ENCODE data around the gene CUL3.

CUL3 gene

GRCh38 chr2:224580248-224580647, 4.9 kb downstream of the CUL3 start:
- no peak for DNase-seq (ENCODE audit: low read depth)

- DNase-seq (ENCODE audit: low read depth): peak; percentile 33
Observed at GRCh38 chr2:224579411-224579810, 5.8 kb downstream of the CUL3 start.

- no peak for DNase-seq (ENCODE audit: low read depth)
Observed at GRCh38 chr2:224577541-224577940, 7.6 kb downstream of the CUL3 start.

GRCh38 chr2:224576088-224576715, 9.0 kb downstream of the CUL3 start:
- DNase-seq (ENCODE audit: low read depth): no peak

GRCh38 chr2:224574423-224575084, 10.6 kb downstream of the CUL3 start:
- DNase-seq (ENCODE audit: low read depth): no peak

GRCh38 chr2:224573724-224574123, 11.4 kb downstream of the CUL3 start:
- no peak for DNase-seq (ENCODE audit: low read depth)

GRCh38 chr2:224572338-224572737, 12.8 kb downstream of the CUL3 start:
- DNase-seq (ENCODE audit: low read depth): no peak

- peak; percentile 43 for DNase-seq (ENCODE audit: low read depth)
Observed at GRCh38 chr2:224570328-224570993, 14.7 kb downstream of the CUL3 start.

- DNase-seq (ENCODE audit: low read depth): peak; percentile 53
Observed at GRCh38 chr2:224569654-224570053, 15.5 kb downstream of the CUL3 start.

GRCh38 chr2:224565452-224566035, 19.6 kb downstream of the CUL3 start:
- peak; percentile 82 for DNase-seq (ENCODE audit: low read depth)

GRCh38 chr2:224563537-224563936, 21.6 kb downstream of the CUL3 start:
- DNase-seq (ENCODE audit: low read depth): peak; percentile 36

GRCh38 chr2:224562831-224563230, 22.3 kb downstream of the CUL3 start:
- no peak for DNase-seq (ENCODE audit: low read depth)

GRCh38 chr2:224561234-224562005, 23.7 kb downstream of the CUL3 start:
- peak; percentile 60 for DNase-seq (ENCODE audit: low read depth)

GRCh38 chr2:224560549-224560948, 24.6 kb downstream of the CUL3 start:
- no peak for DNase-seq (ENCODE audit: low read depth)

GRCh38 chr2:224557610-224558009, 27.6 kb downstream of the CUL3 start:
- no peak for DNase-seq (ENCODE audit: low read depth)

- DNase-seq (ENCODE audit: low read depth): no peak
Observed at GRCh38 chr2:224556381-224556780, 28.8 kb downstream of the CUL3 start.

- DNase-seq (ENCODE audit: low read depth): no peak
Observed at GRCh38 chr2:224555823-224556366, 29.3 kb downstream of the CUL3 start.

- DNase-seq (ENCODE audit: low read depth): no peak
Observed at GRCh38 chr2:224552771-224553170, 32.4 kb downstream of the CUL3 start.

- DNase-seq (ENCODE audit: low read depth): no peak
Observed at GRCh38 chr2:224551693-224552092, 33.5 kb downstream of the CUL3 start.

GRCh38 chr2:224546926-224547325, 38.2 kb downstream of the CUL3 start:
- DNase-seq (ENCODE audit: low read depth): no peak

GRCh38 chr2:224545884-224546644, 39.1 kb downstream of the CUL3 start:
- DNase-seq (ENCODE audit: low read depth): peak; percentile 63

All from EH (cell line).